Left ventricle myocardium inferior (tissue), 1 donor: Measurements from ENCODE around the gene PDE4B. TPM values are rescaled to one million over a fixed set of nuclear protein-coding genes. Genes with fewer than 3 reads are reported as not detected.

Experiments used
- DNase-seq: peaks from one replicate; pipeline ENCODE4 v3.0.0-alpha.2; 2020
- H3K27ac ChIP-seq: fragments of 200-600 bp; replicated peaks from 2 replicates; pipeline ENCODE4 v1.8.0; 2021
- H3K27me3 ChIP-seq: fragments of 200-600 bp; 2 replicates; pipeline ENCODE4 v1.8.0; 2021; ENCODE audit warnings: low read depth
- H3K36me3 ChIP-seq: fragments of 200-600 bp; 2 replicates; pipeline ENCODE4 v1.8.0; 2021
- H3K4me1 ChIP-seq: fragments of 200-600 bp; 2 replicates; pipeline ENCODE4 v1.8.0; 2021
- H3K4me3 ChIP-seq: fragments of 200-600 bp; 2 replicates; pipeline ENCODE4 v1.8.0; 2021; ENCODE audit warnings: mild to moderate bottlenecking, moderate library complexity
- H3K9me3 ChIP-seq: fragments of 200-600 bp; replicated peaks from 2 replicates; pipeline ENCODE4 v1.8.0; 2021
- intact Hi-C: fragments of 100-400 bp; cut with micrococcal nuclease; formaldehyde crosslinking; loops from one replicate; pipeline ENCODE4 v1.11.0; 2022
- total RNA-seq: library from RNA; stranded (reverse); fragmentation: NEBNext Ultra II Directional; extraction: Animal tissue kit (Norgen Biotek cat#: 25700); gene quantifications from one replicate; pipeline ENCODE4 v1.2.1, GENCODE V29; 2021
- TF ChIP-seq, protein P1 (sequence below): fragments of 200-600 bp; IDR thresholded peaks from 2 replicates; pipeline ENCODE4 v1.8.0; 2021; ENCODE audit warnings: antibody characterized with exemption, mild to moderate bottlenecking, borderline replicate concordance
- donor health status: DM: no; HTN: yes; CAD: no; lungs with severe emphysema.

PDE4B gene
- total RNA-seq, 1 donor from 2014 or later, result 3.5 TPM

DNA sequence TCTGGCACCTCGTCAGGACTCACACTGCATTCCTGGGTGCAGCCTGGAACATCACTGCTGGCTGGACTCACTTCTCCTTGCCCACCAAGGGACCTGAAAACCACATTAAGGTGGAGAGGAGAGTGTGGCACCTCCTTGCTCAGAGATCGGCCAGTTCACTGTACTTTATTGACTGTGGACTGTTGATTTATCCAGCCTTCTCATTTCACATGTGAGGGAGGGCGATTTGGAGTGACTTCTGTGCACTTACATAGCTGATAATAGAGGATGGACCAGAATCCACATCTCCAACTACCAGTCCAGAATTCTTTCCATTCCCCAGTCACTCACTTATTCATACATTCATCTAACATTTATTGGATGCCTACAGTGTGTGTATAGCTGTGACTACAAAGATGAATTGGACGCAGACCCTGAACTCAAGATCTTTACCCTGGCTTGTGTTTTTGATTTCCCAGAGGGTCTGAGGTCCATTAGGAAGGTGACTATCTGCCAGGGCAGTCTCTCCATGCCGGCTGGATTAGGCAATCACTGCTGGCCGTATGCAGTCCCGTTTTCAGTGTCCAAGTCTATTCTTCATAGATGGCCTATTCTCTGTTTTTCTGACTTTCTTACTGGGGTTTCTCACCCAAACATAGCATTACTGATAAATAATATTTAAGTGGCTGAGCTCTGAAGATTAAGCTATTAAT is 507.7 kb downstream of the PDE4B start:
- intact Hi-C loops, result no loop called here
- TF ChIP-seq, protein P1, sequence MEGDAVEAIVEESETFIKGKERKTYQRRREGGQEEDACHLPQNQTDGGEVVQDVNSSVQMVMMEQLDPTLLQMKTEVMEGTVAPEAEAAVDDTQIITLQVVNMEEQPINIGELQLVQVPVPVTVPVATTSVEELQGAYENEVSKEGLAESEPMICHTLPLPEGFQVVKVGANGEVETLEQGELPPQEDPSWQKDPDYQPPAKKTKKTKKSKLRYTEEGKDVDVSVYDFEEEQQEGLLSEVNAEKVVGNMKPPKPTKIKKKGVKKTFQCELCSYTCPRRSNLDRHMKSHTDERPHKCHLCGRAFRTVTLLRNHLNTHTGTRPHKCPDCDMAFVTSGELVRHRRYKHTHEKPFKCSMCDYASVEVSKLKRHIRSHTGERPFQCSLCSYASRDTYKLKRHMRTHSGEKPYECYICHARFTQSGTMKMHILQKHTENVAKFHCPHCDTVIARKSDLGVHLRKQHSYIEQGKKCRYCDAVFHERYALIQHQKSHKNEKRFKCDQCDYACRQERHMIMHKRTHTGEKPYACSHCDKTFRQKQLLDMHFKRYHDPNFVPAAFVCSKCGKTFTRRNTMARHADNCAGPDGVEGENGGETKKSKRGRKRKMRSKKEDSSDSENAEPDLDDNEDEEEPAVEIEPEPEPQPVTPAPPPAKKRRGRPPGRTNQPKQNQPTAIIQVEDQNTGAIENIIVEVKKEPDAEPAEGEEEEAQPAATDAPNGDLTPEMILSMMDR, result no peak
- peaks cover 37% of the 10 kb centered on the region for H3K4me1 ChIP-seq
- H3K36me3 ChIP-seq, result no peaks in the 10 kb centered on the region
- DNase-seq, result no peak
- H3K27ac ChIP-seq, result peak overlapping the region; percentile 59
- no peak overlapping the region for H3K4me3 ChIP-seq
- no peaks in the 10 kb centered on the region for H3K27me3 ChIP-seq
- no peaks in the 10 kb centered on the region for H3K9me3 ChIP-seq

DNA sequence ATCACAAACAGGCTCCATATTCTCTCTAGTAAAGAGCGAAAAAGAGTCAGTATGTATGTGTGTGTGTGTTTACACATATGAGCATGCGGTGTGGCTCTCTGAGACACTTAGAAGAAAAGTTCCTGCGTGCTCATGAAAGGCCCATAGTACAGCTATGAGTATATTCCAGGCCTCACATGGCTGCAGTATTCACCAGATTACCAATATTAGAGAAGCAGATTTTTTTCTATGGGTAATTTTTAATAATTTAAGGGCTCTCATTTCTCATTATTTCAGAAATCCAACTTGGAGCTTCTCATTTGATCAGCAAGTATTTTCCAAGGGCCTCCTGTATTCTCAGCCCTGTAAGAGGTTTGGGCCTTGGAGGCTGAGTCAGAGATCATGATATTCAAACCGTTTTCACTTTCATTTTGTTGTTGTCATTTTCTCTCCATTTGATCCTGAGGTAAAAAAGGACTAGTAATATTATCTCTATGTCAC is 508.3 kb downstream of the PDE4B start:
- TF ChIP-seq, protein P1, result no peak
- H3K9me3 ChIP-seq, result no peaks in the 10 kb centered on the region
- peak overlapping the region; percentile 59 for H3K27ac ChIP-seq
- intact Hi-C loops, result no loop called here
- peaks cover 37% of the 10 kb centered on the region for H3K4me1 ChIP-seq
- no peaks in the 10 kb centered on the region for H3K36me3 ChIP-seq
- DNase-seq, result no peak
- H3K4me3 ChIP-seq, result peak overlapping the region; percentile 44
- H3K27me3 ChIP-seq, result no peaks in the 10 kb centered on the region

DNA sequence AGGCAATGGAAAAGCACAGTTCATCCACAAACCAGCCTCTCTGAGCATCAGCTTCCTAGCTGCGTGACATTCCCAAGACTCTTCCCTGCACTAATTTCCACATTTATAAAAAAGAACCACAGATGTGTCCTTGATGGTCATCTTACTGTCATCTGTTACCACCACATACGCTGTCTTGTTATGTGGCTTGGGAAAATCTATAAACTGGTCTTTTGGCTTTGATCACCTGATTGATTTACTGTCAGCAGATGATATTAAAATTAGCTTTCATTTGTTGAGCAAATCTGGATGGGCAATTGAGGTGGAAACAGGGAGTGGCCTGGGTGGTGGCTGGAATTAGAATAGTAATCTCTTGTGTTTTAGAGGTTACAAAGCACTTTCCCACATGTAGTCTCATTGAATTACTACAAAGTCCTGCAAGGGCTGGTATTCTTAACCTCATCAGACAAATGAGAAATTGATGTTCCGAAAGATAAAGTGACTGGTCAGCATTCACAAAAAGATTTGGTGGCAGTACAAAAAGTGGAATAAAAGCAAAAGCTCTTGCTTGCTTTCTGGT is 509.6 kb downstream of the PDE4B start:
- TF ChIP-seq, protein P1, result no peak
- intact Hi-C loops, result no loop called here
- no peak overlapping the region for H3K4me3 ChIP-seq
- no peak for DNase-seq
- H3K27ac ChIP-seq, result peak overlapping the region; percentile 59
- H3K36me3 ChIP-seq, result no peaks in the 10 kb centered on the region
- H3K9me3 ChIP-seq, result no peaks in the 10 kb centered on the region
- peaks cover 32% of the 10 kb centered on the region for H3K4me1 ChIP-seq
- no peaks in the 10 kb centered on the region for H3K27me3 ChIP-seq

DNA sequence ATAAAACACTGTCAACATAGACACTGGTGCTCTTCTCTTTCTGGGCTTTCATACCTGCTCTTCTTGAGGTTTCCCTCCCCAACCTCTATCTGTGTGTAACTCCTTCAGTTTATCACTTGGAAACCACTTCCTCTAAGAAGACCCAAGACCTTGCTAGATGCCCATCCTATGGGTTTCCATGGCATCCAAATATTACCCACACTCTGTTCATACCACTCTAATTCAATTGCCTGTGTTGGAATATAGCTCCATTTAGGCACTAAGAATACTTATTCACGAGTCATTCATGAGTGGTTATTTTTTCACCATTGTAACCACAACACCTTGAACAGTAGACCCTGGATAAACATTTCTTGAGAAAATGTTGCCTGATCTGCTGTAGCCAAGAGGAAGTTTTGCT is 510.1 kb downstream of the PDE4B start:
- no peak for DNase-seq
- TF ChIP-seq, protein P1, result no peak
- intact Hi-C loops, result no loop called here
- Histone ChIP-seq H3K4me1 (peaks cover 32% of the 10 kb centered on the region), H3K36me3 (no peaks in the 10 kb centered on the region), H3K27ac (no peak overlapping the region), H3K27me3 (no peaks in the 10 kb centered on the region), H3K9me3 (no peaks in the 10 kb centered on the region), H3K4me3 (no peak overlapping the region)

DNA sequence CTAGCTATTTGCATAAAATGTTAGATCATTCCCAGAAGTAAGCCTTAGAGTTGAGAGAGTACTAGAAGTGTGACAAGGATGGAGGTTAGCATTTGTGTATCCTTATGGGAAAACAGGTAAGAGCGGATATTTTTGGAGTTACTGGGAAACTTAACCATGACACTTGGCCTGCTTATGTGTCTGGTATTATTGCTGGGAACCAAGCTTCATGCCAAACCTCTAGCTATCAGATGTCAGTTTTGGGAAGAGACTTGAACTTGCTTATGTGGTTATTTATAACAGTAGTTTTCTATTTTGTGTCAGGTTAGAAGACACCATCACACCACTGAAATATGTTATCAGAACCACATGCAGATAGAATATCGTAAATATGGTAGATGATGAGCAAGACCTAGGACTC is 511.0 kb downstream of the PDE4B start:
- Histone ChIP-seq H3K27me3 (no peaks in the 10 kb centered on the region), H3K9me3 (no peaks in the 10 kb centered on the region), H3K36me3 (no peaks in the 10 kb centered on the region), H3K4me1 (peaks cover 32% of the 10 kb centered on the region), H3K27ac (no peak overlapping the region), H3K4me3 (no peak overlapping the region)
- DNase-seq, result no peak
- intact Hi-C loops, result no loop called here
- TF ChIP-seq, protein P1, result no peak
